DND-41 (cell line): Measurements from ENCODE around the gene RBM20.

Experiments
- CTCF ChIP-seq: IDR thresholded peaks from 2 replicates; pipeline ENCODE4 v1.5.1; 2012; ENCODE audit warnings: borderline replicate concordance, low read length, moderate library complexity, mild to moderate bottlenecking; ENCODE audit not compliant: poor library complexity, severe bottlenecking; ENCODE audit errors: extremely low read depth
- EZH2 ChIP-seq: IDR thresholded peaks from 3 replicates; pipeline ENCODE4 v1.6.1; 2012; ENCODE audit warnings: borderline replicate concordance, low read depth, mild to moderate bottlenecking, moderate library complexity, low read length, inconsistent platforms; ENCODE audit not compliant: severe bottlenecking

DNA sequence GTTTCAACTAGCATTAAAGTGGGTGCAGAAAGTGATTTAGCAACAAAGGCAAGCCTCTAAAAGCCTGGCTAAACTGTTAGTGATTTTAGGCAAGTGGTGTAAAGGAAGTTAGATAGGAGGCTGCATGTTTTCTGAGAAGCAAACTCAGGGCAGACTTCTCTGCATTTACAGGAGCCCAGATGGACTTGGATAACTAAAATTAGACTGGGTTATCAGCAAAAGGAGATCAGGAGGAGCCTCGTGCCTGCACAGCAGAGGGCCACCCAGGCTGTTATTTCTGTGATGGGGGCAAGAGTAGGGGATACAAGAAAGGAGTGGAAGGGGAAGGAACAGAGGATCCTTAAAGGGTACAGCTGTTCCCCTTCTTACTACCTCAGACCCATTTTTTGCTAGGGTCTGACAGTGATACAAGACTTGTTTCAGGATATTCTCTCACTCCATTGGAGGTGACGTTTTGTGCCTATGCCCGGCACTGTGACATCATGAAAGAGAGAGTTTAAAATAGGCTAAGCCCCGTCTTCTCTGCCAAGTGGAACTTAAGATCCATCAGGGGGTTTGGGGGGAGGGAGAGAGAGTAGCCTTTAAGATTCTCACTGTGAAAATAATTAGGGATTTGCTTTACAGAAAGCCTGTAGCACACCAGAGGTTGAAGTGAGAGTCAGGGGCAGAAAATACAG lies 178.0 kb downstream of the RBM20 start:
- TF ChIP-seq CTCF (no peak), EZH2 (no peak)
